Peyer's patch (tissue), 4 donors: ENCODE measurements around the gene NTPCR.

Source experiments
- CTCF ChIP-seq, 6 experiments: fragments of 450-650 bp in 4 of 6; fragments of 200-600 bp in 2 of 6; sonication (generic) in 1 of 6; IDR thresholded peaks; one replicate each; pipeline ENCODE4 v1.5.1; 2017 to 2019; ENCODE audit warnings: antibody characterized with exemption in 6 of 6, mild to moderate bottlenecking in 3 of 6, moderate library complexity in 1 of 6
- POLR2A ChIP-seq, 2 donors: fragments of 450-650 bp; IDR thresholded peaks; one replicate each; pipeline ENCODE4 v1.5.1; 2017; ENCODE audit warnings: antibody characterized with exemption in 2 of 2, mild to moderate bottlenecking in 2 of 2, moderate library complexity in 2 of 2

GRCh38 chr1:233016798-233017197, 66.4 kb downstream of the NTPCR start:
- TF ChIP-seq CTCF (IDR thresholded peaks at IDR 0.05): no peak
- no peak for TF ChIP-seq POLR2A (IDR thresholded peaks at IDR 0.05)
